CD4-positive, alpha-beta memory T cell (primary cell): ENCODE data around the gene ZNF136. TPM values are rescaled to one million over a fixed set of nuclear protein-coding genes. Genes with fewer than 3 reads are reported as not detected.

Experiments used
- CTCF ChIA-PET: fragments of 350-600 bp; sonication (Branson Sonifier 250); formaldehyde crosslinking; loops from one replicate; lab custom pipeline; 2021; ENCODE audit warnings: inconsistent platforms; ENCODE audit not compliant: partially characterized antibody; lab: Charles Lee
- POLR2A ChIA-PET: fragments of 350-600 bp; sonication (Branson Sonifier 250); formaldehyde crosslinking; loops from one replicate; lab custom pipeline; 2021; ENCODE audit not compliant: partially characterized antibody; lab: Charles Lee
- DNase-seq, 5 donors: peaks; one replicate each; pipeline versions ENCODE4 v3.0.0 to v3.0.0-alpha.2; 2020 to 2022; ENCODE audit warnings: mixed read lengths in 1 of 5
- H3K27ac ChIP-seq: one replicate; pipeline ENCODE4 v1.7.0; 2013; ENCODE audit warnings: low read depth, low read length
- H3K27me3 ChIP-seq: 2 replicates; pipeline ENCODE4 v1.7.0; 2013; ENCODE audit warnings: mild to moderate bottlenecking, low read length, moderate library complexity; ENCODE audit not compliant: insufficient read depth
- H3K36me3 ChIP-seq: 2 replicates; pipeline ENCODE4 v1.7.0; 2013; ENCODE audit warnings: mild to moderate bottlenecking, low read length, moderate library complexity; ENCODE audit not compliant: insufficient read depth
- H3K4me1 ChIP-seq: 2 replicates; pipeline ENCODE4 v1.7.0; 2013; ENCODE audit warnings: mild to moderate bottlenecking, low read length, moderate library complexity; ENCODE audit not compliant: insufficient read depth
- H3K4me3 ChIP-seq, 2 donors: one replicate each; pipeline ENCODE4 v1.7.0; 2013; ENCODE audit warnings: low read length in 2 of 2, mild to moderate bottlenecking in 1 of 2
- H3K9me3 ChIP-seq, 2 donors: one replicate each; pipeline ENCODE4 v1.7.0; 2013; ENCODE audit warnings: low read length in 2 of 2, control low read depth in 1 of 2; ENCODE audit not compliant: control insufficient read depth in 1 of 2
- H3K27ac Mint-ChIP-seq, 7 donors: one replicate each; pipeline ENCODE4 v1.8.0; 2020 to 2021; ENCODE audit warnings: mixed read lengths in 7 of 7, mild to moderate bottlenecking in 6 of 7, inconsistent platforms in 3 of 7, moderate library complexity in 3 of 7
- H3K27me3 Mint-ChIP-seq, 2 donors: one replicate each; pipeline ENCODE4 v1.8.0; 2020 to 2021; ENCODE audit warnings: mixed read lengths in 2 of 2
- H3K36me3 Mint-ChIP-seq, 2 donors: one replicate each; pipeline ENCODE4 v1.8.0; 2020 to 2021; ENCODE audit warnings: mixed read lengths in 2 of 2, inconsistent platforms in 1 of 2, mild to moderate bottlenecking in 1 of 2
- H3K4me1 Mint-ChIP-seq, 4 donors: one replicate each; pipeline ENCODE4 v1.8.0; 2020 to 2021; ENCODE audit warnings: mixed read lengths in 4 of 4, mild to moderate bottlenecking in 1 of 4
- H3K4me3 Mint-ChIP-seq, 8 donors: one replicate each; pipeline ENCODE4 v1.8.0; 2020 to 2021; ENCODE audit warnings: mixed read lengths in 8 of 8, mild to moderate bottlenecking in 7 of 8, moderate library complexity in 6 of 8, inconsistent platforms in 3 of 8
- H3K9me3 Mint-ChIP-seq, 8 donors: one replicate each; pipeline ENCODE4 v1.8.0; 2020 to 2021; ENCODE audit warnings: mixed read lengths in 8 of 8, mild to moderate bottlenecking in 5 of 8, inconsistent platforms in 3 of 8, moderate library complexity in 1 of 8
- intact Hi-C: fragments of 100-400 bp; cut with micrococcal nuclease; formaldehyde crosslinking; loops from one replicate; pipeline ENCODE4 v1.15.1; 2023
- polyA plus RNA-seq, 2 donors: library from polyadenylated mRNA; unstranded; fragments of 300-500 nt; fragmentation: Illumina TruSeq; gene quantifications; one replicate each; pipeline ENCODE4 v1.2.3, GENCODE V29; 2021
- total RNA-seq, 2 experiments: library from RNA; stranded (reverse); gene quantifications; one replicate each; pipeline ENCODE4 v1.2.3, GENCODE V29; 2021

ZNF136 gene
- total and polyA plus RNA-seq, 4 experiments from 2014 or later = 17.0 to 32.8 (median 22.7) TPM

DNA sequence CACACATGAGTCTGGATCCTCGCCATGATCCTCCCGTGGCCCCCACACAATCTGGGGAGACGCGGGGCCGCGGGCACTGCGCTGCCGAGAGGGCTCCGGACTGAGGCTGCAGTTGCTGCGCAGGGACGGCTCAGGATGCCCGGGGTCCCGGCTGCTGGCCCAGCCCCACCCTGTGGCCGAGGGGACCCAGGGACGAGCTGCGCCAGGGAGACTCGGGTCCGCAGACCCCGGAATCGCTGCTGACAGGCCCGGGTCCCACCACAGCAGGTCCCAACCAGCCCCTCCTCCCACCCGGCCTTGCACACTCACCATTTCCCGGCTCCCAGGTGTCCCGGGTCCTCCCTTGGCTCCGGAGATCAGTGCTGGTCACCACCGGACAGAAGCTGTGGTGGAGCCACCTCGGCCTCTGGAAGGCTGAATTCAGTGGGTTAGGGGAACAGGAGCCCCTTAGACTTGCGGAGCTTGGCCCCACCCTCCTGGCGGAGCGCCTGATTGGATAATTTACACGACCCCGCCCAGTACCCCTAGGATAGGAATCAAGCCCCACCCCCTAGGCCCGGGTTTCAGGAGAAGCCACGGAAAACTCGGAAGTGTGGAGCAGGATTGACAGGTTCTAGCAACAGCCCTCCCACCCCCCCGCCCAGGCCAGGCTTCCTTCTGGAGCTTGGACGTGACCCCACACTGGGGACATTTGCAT, 74.4 kb downstream of the ZNF136 start:
- no peaks in the 10 kb centered on the region for H3K9me3 ChIP-seq
- Mint-ChIP-seq H3K9me3 (peaks cover 0 to 50% (median 29%) of the 10 kb centered on the region in 8 donors), H3K4me1 (no peaks in the 10 kb centered on the region), H3K27me3 (no peaks in the 10 kb centered on the region), H3K36me3 (peaks cover 43 to 50% of the 10 kb centered on the region in 2 donors), H3K27ac (no peak overlapping the region), H3K4me3 (no peak overlapping the region)
- H3K27me3 ChIP-seq = no peaks in the 10 kb centered on the region
- H3K4me3 ChIP-seq = no peak overlapping the region
- no peak overlapping the region for H3K27ac ChIP-seq
- H3K36me3 ChIP-seq = no peaks in the 10 kb centered on the region
- intact Hi-C loops = no loop called here
- peak in 1 of 5 donors; percentile 25 for DNase-seq
- CTCF ChIA-PET = no interaction called here
- H3K4me1 ChIP-seq = no peaks in the 10 kb centered on the region
- POLR2A ChIA-PET = no interaction called here

Other genes starting within 250 kb of the ZNF136 start
- 10 to 100 TPM; 24.9 to 25.6 TPM for gene ZNF700, start 238.0 kb upstream of the ZNF136 start, total RNA-seq
- 1 to 10 TPM; 3.2 to 5.6 TPM for gene ZNF700, start 238.0 kb upstream of the ZNF136 start, polyA plus RNA-seq
- 10 to 100 TPM; 14.3 to 16.4 TPM for gene ZNF763, start 198.1 kb upstream of the ZNF136 start, total RNA-seq
- gene ZNF763, start 198.1 kb upstream of the ZNF136 start, polyA plus RNA-seq = 1 to 10 TPM; 2.6 to 3.7 TPM
- gene ZNF433, start 127.4 kb upstream of the ZNF136 start, total RNA-seq = under 1 TPM; 0.38 to 0.44 TPM
- 1 to 10 TPM in 1 of 2 donors, under 1 TPM in 1; 0.98 to 2.2 TPM for gene ZNF433, start 127.4 kb upstream of the ZNF136 start, polyA plus RNA-seq
- not detected for gene ZNF878, start 110.1 kb upstream of the ZNF136 start, total RNA-seq
- gene ZNF878, start 110.1 kb upstream of the ZNF136 start, polyA plus RNA-seq = not detected
- gene ZNF844, start 98.4 kb upstream of the ZNF136 start, total RNA-seq = 1 to 10 TPM; 8.8 to 9.8 TPM
- 1 to 10 TPM; 2.3 to 3.2 TPM for gene ZNF844, start 98.4 kb upstream of the ZNF136 start, polyA plus RNA-seq
- 1 to 10 TPM; 4.0 to 7.4 TPM for gene ZNF20, start 22.7 kb upstream of the ZNF136 start, total RNA-seq
- 1 to 10 TPM; 1.6 to 2.2 TPM for gene ZNF20, start 22.7 kb upstream of the ZNF136 start, polyA plus RNA-seq
- gene ZNF625, start 6.4 kb upstream of the ZNF136 start, total RNA-seq = 1 to 10 TPM; 2.1 to 2.6 TPM
- gene ZNF625, start 6.4 kb upstream of the ZNF136 start, polyA plus RNA-seq = under 1 TPM in 1 of 2 donors, not detected in 1; 0.52 TPM
- 10 to 100 TPM; 62.2 TPM for gene ZNF44, start 131.8 kb downstream of the ZNF136 start, total RNA-seq
- gene ZNF44, start 131.8 kb downstream of the ZNF136 start, polyA plus RNA-seq = 10 to 100 TPM; 27.9 to 43.9 TPM
- 10 to 100 TPM; 15.0 to 15.6 TPM for gene ZNF563, start 170.5 kb downstream of the ZNF136 start, total RNA-seq
- gene ZNF563, start 170.5 kb downstream of the ZNF136 start, polyA plus RNA-seq = 1 to 10 TPM; 5.4 to 6.9 TPM
- gene ZNF442, start 202.6 kb downstream of the ZNF136 start, total RNA-seq = 1 to 10 TPM; 2.5 to 3.8 TPM
- 1 to 10 TPM in 1 of 2 donors, under 1 TPM in 1; 0.75 to 1.4 TPM for gene ZNF442, start 202.6 kb downstream of the ZNF136 start, polyA plus RNA-seq
- gene ZNF799, start 238.2 kb downstream of the ZNF136 start, total RNA-seq = 10 to 100 TPM; 10.1 to 10.3 TPM
- 1 to 10 TPM; 6.3 to 6.6 TPM for gene ZNF799, start 238.2 kb downstream of the ZNF136 start, polyA plus RNA-seq